OCI-LY1 (cell line): Measurements from ENCODE around the gene RAB11FIP3.

Experiments used
- H2AFZ ChIP-seq: fragments of 200-600 bp; sonication (generic), shearing (Covaris generic); 2 replicates; pipeline ENCODE4 v1.6.0; 2014; ENCODE audit warnings: antibody characterized with exemption, mild to moderate bottlenecking, low read length
- H3F3A ChIP-seq: fragments of 200-600 bp; sonication (generic), shearing (Covaris generic); 2 replicates; pipeline ENCODE4 v1.6.0; 2014; ENCODE audit warnings: mild to moderate bottlenecking, antibody characterized with exemption, low read length, moderate library complexity; ENCODE audit not compliant: insufficient read depth
- H3K27ac ChIP-seq: fragments of 200-600 bp; sonication (generic); 2 replicates; pipeline ENCODE4 v1.5.1; 2014; ENCODE audit warnings: low read length, mixed run types, mild to moderate bottlenecking, low read depth; ENCODE audit not compliant: poor library complexity, severe bottlenecking
- H3K27me3 ChIP-seq: fragments of 200-600 bp; sonication (generic); 2 replicates; pipeline ENCODE4 v1.6.0; 2014; ENCODE audit warnings: antibody characterized with exemption, mild to moderate bottlenecking, low read length, moderate library complexity; ENCODE audit not compliant: insufficient read depth
- H3K36me3 ChIP-seq: fragments of 200-600 bp; sonication (generic); 2 replicates; pipeline ENCODE4 v1.6.1; 2014; ENCODE audit warnings: mild to moderate bottlenecking, antibody characterized with exemption, low read length, moderate library complexity, mixed read lengths; ENCODE audit not compliant: insufficient read depth
- H3K4me1 ChIP-seq: fragments of 200-600 bp; sonication (generic); 2 replicates; pipeline ENCODE4 v1.5.1; 2014; ENCODE audit warnings: mild to moderate bottlenecking, low read length, moderate library complexity; ENCODE audit not compliant: insufficient read depth, severe bottlenecking
- H3K4me2 ChIP-seq: fragments of 200-600 bp; sonication (generic), shearing (Covaris generic); 2 replicates; pipeline ENCODE4 v1.6.1; 2014; ENCODE audit warnings: low read length
- H3K4me3 ChIP-seq: fragments of 200-600 bp; sonication (generic); 2 replicates; pipeline ENCODE4 v1.5.1; 2014; ENCODE audit warnings: low read length, low read depth, mild to moderate bottlenecking, mixed read lengths; ENCODE audit not compliant: poor library complexity, severe bottlenecking
- H3K79me2 ChIP-seq: fragments of 200-600 bp; shearing (Covaris generic); 2 replicates; pipeline ENCODE4 v1.6.1; 2016; ENCODE audit warnings: mixed run types, low read length, mixed read lengths; ENCODE audit not compliant: insufficient read depth
- H3K9ac ChIP-seq: fragments of 200-600 bp; sonication (generic), shearing (Covaris generic); 2 replicates; pipeline ENCODE4 v1.6.1; 2014; ENCODE audit warnings: mild to moderate bottlenecking, low read length, mixed read lengths
- H3K9me2 ChIP-seq: fragments of 200-600 bp; sonication (generic), shearing (Covaris generic); 2 replicates; pipeline ENCODE4 v1.6.1; 2014; ENCODE audit warnings: low read depth, mild to moderate bottlenecking, low read length, mixed read lengths
- H3K9me3 ChIP-seq: fragments of 200-600 bp; shearing (Covaris generic); 2 replicates; pipeline ENCODE4 v1.6.1; 2014; ENCODE audit warnings: low read length, mixed read lengths
- H4K20me1 ChIP-seq: fragments of 200-600 bp; sonication (generic), shearing (Covaris generic); 2 replicates; pipeline ENCODE4 v1.6.0; 2016; ENCODE audit warnings: mild to moderate bottlenecking, low read length; ENCODE audit not compliant: insufficient read depth
- CTCF ChIP-seq: fragments of 200-600 bp; sonication (generic), shearing (Covaris generic); IDR thresholded peaks from 2 replicates; pipeline ENCODE4 v1.5.1; 2017; ENCODE audit warnings: mild to moderate bottlenecking, antibody characterized with exemption, low read length, moderate library complexity, mixed read lengths
- EZH2 ChIP-seq: fragments of 200-600 bp; sonication (generic), shearing (Covaris generic); IDR thresholded peaks from 2 replicates; pipeline ENCODE4 v1.8.0; 2017; ENCODE audit warnings: borderline replicate concordance, mixed run types, mild to moderate bottlenecking, antibody characterized with exemption, low read length, moderate library complexity, mixed read lengths

RAB11FIP3 gene

GRCh38 chr16:396605-397004 is 28.8 kb upstream of the RAB11FIP3 start:
- Histone ChIP-seq H3K27ac (no peak overlapping the region), H3K36me3 (0 out of 2 replicates have a peak, but pooled peaks cover 3% of the 10 kb centered on the region), H3K9ac (no peak overlapping the region; the same call in 1 of the 2 replicates), H3K4me3 (no peak overlapping the region), H4K20me1 (no peaks in the 10 kb centered on the region), H3K9me2 (no peaks in the 10 kb centered on the region), H3K27me3 (no peaks in the 10 kb centered on the region; the same call in 1 of the 2 replicates), H2AFZ (no peak overlapping the region), H3K4me1 (peaks cover 16% of the 10 kb centered on the region), H3K9me3 (no peaks in the 10 kb centered on the region), H3F3A (0 out of 2 replicates have a peak, but pooled peaks cover 13% of the 10 kb centered on the region), H3K79me2 (no peaks in the 10 kb centered on the region), H3K4me2 (peak overlapping the region; percentile 37; the same call in 1 of the 2 replicates)
- TF ChIP-seq EZH2 = no peak
- no peak for TF ChIP-seq CTCF

- Histone ChIP-seq H3F3A (0 out of 2 replicates have a peak, but pooled peaks cover 13% of the 10 kb centered on the region), H2AFZ (no peak within 1 kb of the TSS), H4K20me1 (no peaks in the 10 kb centered on the region), H3K9me2 (no peaks in the 10 kb centered on the region), H3K36me3 (0 out of 2 replicates have a peak, but pooled peaks cover 3% of the 10 kb centered on the region), H3K4me3 (peak within 1 kb of the TSS; percentile 50), H3K27me3 (no peaks in the 10 kb centered on the region; the same call in 1 of the 2 replicates), H3K4me1 (peaks cover 17% of the 10 kb centered on the region), H3K4me2 (peak within 1 kb of the TSS; percentile 66), H3K27ac (no peak within 1 kb of the TSS), H3K9me3 (no peaks in the 10 kb centered on the region), H3K79me2 (no peaks in the 10 kb centered on the region), H3K9ac (no peak within 1 kb of the TSS; the same call in 1 of the 2 replicates)
- TF ChIP-seq CTCF (no peak), EZH2 (no peak)
Measured at GRCh38 chr16:397135-397661, 28.3 kb upstream of the RAB11FIP3 start, which contains the start of gene NME4. NME4 (plus strand) TSS chr16:397199; CDS start chr16:397223, 24 bp downstream.

- Histone ChIP-seq H3F3A (0 out of 2 replicates have a peak, but pooled peaks cover 13% of the 10 kb centered on the region), H3K9ac (no peak overlapping the region), H3K4me2 (no peak overlapping the region; the same call in 1 of the 2 replicates), H4K20me1 (no peaks in the 10 kb centered on the region), H3K4me1 (peaks cover 21% of the 10 kb centered on the region), H3K79me2 (no peaks in the 10 kb centered on the region), H3K36me3 (0 out of 2 replicates have a peak, but pooled peaks cover 3% of the 10 kb centered on the region), H3K27me3 (no peaks in the 10 kb centered on the region; the same call in 1 of the 2 replicates), H3K9me2 (no peaks in the 10 kb centered on the region), H3K9me3 (no peaks in the 10 kb centered on the region), H2AFZ (no peak overlapping the region), H3K4me3 (no peak overlapping the region), H3K27ac (peak overlapping the region; percentile 24)
- TF ChIP-seq CTCF (peak; percentile 36; the same call in 1 of the 2 replicates), EZH2 (no peak)
Measured at GRCh38 chr16:397736-398332, 27.6 kb upstream of the RAB11FIP3 start.
